ENCODE measurements around the gene MAML2.
A peak's percentile ranks its signal among the peaks of the same experiment; 100 is the strongest.

Gene MAML2

DNA sequence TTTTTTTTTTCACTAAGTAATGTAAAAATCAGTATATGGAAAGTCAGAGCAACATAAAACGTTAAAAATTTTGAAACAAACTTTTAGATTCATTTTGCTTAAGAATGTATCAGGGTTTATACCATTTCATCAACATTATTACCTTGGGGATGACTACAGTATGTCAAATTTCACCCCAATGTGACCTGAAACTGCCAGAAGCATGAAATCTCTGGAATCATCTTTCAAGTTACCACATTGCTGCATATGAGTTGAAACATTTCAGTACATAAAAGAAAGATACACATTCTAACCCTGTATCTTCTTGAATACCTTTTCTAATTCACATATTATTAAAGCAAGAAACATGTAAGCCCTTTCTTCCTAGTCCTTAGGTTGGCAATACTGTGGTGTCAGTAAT is 32.8 kb downstream of the MAML2 start:
- H3K4me3 ChIP-seq (ENCODE audit: low read depth, low read length): no peak overlapping the region
- TF ChIP-seq, protein P1, sequence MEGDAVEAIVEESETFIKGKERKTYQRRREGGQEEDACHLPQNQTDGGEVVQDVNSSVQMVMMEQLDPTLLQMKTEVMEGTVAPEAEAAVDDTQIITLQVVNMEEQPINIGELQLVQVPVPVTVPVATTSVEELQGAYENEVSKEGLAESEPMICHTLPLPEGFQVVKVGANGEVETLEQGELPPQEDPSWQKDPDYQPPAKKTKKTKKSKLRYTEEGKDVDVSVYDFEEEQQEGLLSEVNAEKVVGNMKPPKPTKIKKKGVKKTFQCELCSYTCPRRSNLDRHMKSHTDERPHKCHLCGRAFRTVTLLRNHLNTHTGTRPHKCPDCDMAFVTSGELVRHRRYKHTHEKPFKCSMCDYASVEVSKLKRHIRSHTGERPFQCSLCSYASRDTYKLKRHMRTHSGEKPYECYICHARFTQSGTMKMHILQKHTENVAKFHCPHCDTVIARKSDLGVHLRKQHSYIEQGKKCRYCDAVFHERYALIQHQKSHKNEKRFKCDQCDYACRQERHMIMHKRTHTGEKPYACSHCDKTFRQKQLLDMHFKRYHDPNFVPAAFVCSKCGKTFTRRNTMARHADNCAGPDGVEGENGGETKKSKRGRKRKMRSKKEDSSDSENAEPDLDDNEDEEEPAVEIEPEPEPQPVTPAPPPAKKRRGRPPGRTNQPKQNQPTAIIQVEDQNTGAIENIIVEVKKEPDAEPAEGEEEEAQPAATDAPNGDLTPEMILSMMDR (IDR thresholded peaks at IDR 0.05; ENCODE audit: low read depth, low read length): no peak

DNA sequence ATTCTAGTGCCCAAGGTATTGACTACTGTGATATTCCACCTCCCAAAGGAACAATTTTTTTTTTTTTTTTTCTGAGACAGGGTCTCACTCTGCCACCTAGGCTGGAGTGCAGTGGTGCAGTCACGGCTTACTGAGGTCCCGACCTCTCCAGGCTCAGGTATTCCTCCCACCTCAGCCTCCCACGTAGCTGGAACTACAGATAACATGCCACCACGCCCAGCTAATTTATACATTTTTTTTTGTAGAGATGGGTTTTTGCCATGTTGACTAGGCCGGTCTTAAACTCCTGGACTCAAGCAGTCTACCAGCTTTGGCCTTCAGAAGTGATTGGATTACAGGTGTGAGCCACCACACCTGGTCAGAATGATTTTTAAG is 33.4 kb downstream of the MAML2 start:
- no peak overlapping the region for H3K4me3 ChIP-seq (ENCODE audit: low read depth, low read length)
- TF ChIP-seq, protein P1 (IDR thresholded peaks at IDR 0.05; ENCODE audit: low read depth, low read length): no peak

GRCh38 chr11:96309016-96309642 is 33.9 kb downstream of the MAML2 start:
- H3K4me3 ChIP-seq (ENCODE audit: low read depth, low read length): no peak overlapping the region
- TF ChIP-seq, protein P1 (IDR thresholded peaks at IDR 0.05; ENCODE audit: low read depth, low read length): no peak

- TF ChIP-seq, protein P1 (IDR thresholded peaks at IDR 0.05; ENCODE audit: low read depth, low read length): no peak
- peak overlapping the region; percentile 49 for H3K4me3 ChIP-seq (ENCODE audit: low read depth, low read length)
These were observed 35.2 kb downstream of the MAML2 start for GRCh38 chr11:96307776-96308140.

- TF ChIP-seq, protein P1 (IDR thresholded peaks at IDR 0.05; ENCODE audit: low read depth, low read length): no peak
- peak overlapping the region; percentile 49 for H3K4me3 ChIP-seq (ENCODE audit: low read depth, low read length)
These were observed 35.8 kb downstream of the MAML2 start for GRCh38 chr11:96306933-96307775.

DNA sequence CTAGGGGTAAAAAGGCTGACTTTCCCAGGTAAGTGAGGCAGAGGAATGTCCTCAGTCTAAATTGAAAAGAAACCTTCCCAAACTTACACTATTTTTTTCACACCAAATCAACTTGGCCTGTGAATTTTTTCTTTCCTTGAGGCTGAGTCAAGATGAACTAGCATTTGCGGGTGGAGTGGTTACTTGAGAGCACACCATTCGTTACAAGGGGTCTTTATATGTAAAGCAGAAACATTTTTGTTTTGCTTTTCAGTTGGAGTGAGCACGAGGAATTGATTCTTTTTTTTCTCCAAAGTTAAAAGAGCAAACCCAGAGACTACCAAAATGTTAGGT is 36.4 kb downstream of the MAML2 start:
- H3K4me3 ChIP-seq (ENCODE audit: low read depth, low read length): peak overlapping the region; percentile 49
- TF ChIP-seq, protein P1 (IDR thresholded peaks at IDR 0.05; ENCODE audit: low read depth, low read length): no peak

- H3K4me3 ChIP-seq (ENCODE audit: low read depth, low read length): peak overlapping the region; percentile 49
These were observed 36.9 kb downstream of the MAML2 start for GRCh38 chr11:96306071-96306470.

More at GRCh38 chr11:96306071-96306470, 36.9 kb downstream of the MAML2 start:
- TF ChIP-seq, protein P1 (IDR thresholded peaks at IDR 0.05; ENCODE audit: low read depth, low read length): no peak

All from WI38 (cell line).